ENCODE data around the gene LCN6. TPM values are rescaled to one million over a fixed set of nuclear protein-coding genes. Genes with fewer than 3 reads are reported as not detected.
A peak's percentile ranks its signal among the peaks of the same experiment; 100 is the strongest.

Gene LCN6
- total and polyA plus RNA-seq, 2 of the 13 experiments (the other 11 are each of a cell fraction or from before 2014, with no cell fraction given), result not detected

- no TSS peak for BruUV-seq (replicated peaks)
Measured at GRCh38 chr9:136718345-136719194, 29.8 kb downstream of the LCN6 start.

More at GRCh38 chr9:136718345-136719194, 29.8 kb downstream of the LCN6 start:
- H3K4me2 ChIP-seq (ENCODE audit: low read depth, low read length), result no peak overlapping the region
- H3K9ac ChIP-seq (ENCODE audit: insufficient read depth, low read depth, low read length), result no peak overlapping the region
- ChIA-PET POLR2A (interaction anchor here (1.3 to 2.0 kb wide), 3 partner anchors 8 to 10 kb away, joined by 3 to 7 read pairs (median 3); no protein-coding TSS in a partner anchor), CTCF (ENCODE audit: low intra/inter-chr PET ratio, low total read pairs) (no interaction called here)
- H4K20me1 ChIP-seq (ENCODE audit: insufficient read depth, low read length), result peaks cover 10% of the 10 kb centered on the region; the same call in 1 of the 2 replicates
- no peak overlapping the region for H2AFZ ChIP-seq (ENCODE audit: low read length)
- no peak overlapping the region for H3K4me3 ChIP-seq (replicated peaks in 1 of 3; ENCODE audit: insufficient read depth in 1 of 3, low read depth in 2 of 3, low read length in 3 of 3)
- 40% methylated on average over 1 of the region's 20 CpGs for WGBS (ENCODE audit: low lambda C conversion rate)
- intact Hi-C loops (cut with micrococcal nuclease; ENCODE audit: unreplicated experiment), result no loop called here
- no peak overlapping the region for H3K27ac ChIP-seq (ENCODE audit: extremely low read length, insufficient read depth, low read length)
- peaks cover under 1 to 2% of the 10 kb centered on the region in 2 experiments; a peak in 4 of 5 replicates for H3K36me3 ChIP-seq (replicated peaks in 1 of 2; ENCODE audit: control insufficient read depth in 1 of 2, insufficient read depth in 2 of 2, low read length in 2 of 2)
- H3K79me2 ChIP-seq (ENCODE audit: insufficient read depth, low read length), result no peaks in the 10 kb centered on the region
- DNase-seq (ENCODE audit: low spot score), result no peak
- H3K9me3 ChIP-seq (ENCODE audit: low read length), result no peaks in the 10 kb centered on the region
- H3K27me3 ChIP-seq (ENCODE audit: control insufficient read depth in 1 of 2, insufficient read depth in 2 of 2, low read length in 2 of 2), result peaks cover 0 to 5% of the 10 kb centered on the region in 2 experiments; a peak in 3 of 5 replicates
- H3K4me1 ChIP-seq (ENCODE audit: insufficient read depth, low read length), result peaks cover 2% of the 10 kb centered on the region
- in situ Hi-C loops (cut with HindIII; ENCODE audit: extremely low pct_ligation_motif_present, low pct_unique_long_range_greater_than_20kb), result no loop called here
- ATAC-seq, result peak; percentile 3
- no peak for FAIRE-seq
- TF ChIP-seq NFAT5 (CRISPR knock-in tag; IDR thresholded peaks at IDR 0.05) (no peak), PHF21A (CRISPR knock-in tag; IDR thresholded peaks at IDR 0.05) (no peak), ZNF33A (CRISPR knock-in tag; IDR thresholded peaks at IDR 0.05; ENCODE audit: borderline replicate concordance) (no peak), ZNF607 (CRISPR knock-in tag; IDR thresholded peaks at IDR 0.05; ENCODE audit: borderline replicate concordance) (no peak), SP140L (CRISPR knock-in tag; IDR thresholded peaks at IDR 0.05; ENCODE audit: borderline replicate concordance) (no peak), ZNF317 (CRISPR knock-in tag; IDR thresholded peaks at IDR 0.05) (no peak), YEATS2 (CRISPR knock-in tag; IDR thresholded peaks at IDR 0.05; ENCODE audit: borderline replicate concordance) (no peak), ZNF772 (CRISPR knock-in tag; IDR thresholded peaks at IDR 0.05) (no peak), ZMYM4 (CRISPR knock-in tag; IDR thresholded peaks at IDR 0.05) (no peak), ZNF678 (CRISPR knock-in tag; IDR thresholded peaks at IDR 0.05) (no peak), ZNF580 (CRISPR knock-in tag; IDR thresholded peaks at IDR 0.05; ENCODE audit: borderline replicate concordance, low read depth) (no peak), ZNF839 (CRISPR knock-in tag; IDR thresholded peaks at IDR 0.05; ENCODE audit: borderline replicate concordance) (no peak), RFX5 (IDR thresholded peaks at IDR 0.05; ENCODE audit: low read depth, low read length) (no peak)
- TF ChIP-seq, protein P1, sequence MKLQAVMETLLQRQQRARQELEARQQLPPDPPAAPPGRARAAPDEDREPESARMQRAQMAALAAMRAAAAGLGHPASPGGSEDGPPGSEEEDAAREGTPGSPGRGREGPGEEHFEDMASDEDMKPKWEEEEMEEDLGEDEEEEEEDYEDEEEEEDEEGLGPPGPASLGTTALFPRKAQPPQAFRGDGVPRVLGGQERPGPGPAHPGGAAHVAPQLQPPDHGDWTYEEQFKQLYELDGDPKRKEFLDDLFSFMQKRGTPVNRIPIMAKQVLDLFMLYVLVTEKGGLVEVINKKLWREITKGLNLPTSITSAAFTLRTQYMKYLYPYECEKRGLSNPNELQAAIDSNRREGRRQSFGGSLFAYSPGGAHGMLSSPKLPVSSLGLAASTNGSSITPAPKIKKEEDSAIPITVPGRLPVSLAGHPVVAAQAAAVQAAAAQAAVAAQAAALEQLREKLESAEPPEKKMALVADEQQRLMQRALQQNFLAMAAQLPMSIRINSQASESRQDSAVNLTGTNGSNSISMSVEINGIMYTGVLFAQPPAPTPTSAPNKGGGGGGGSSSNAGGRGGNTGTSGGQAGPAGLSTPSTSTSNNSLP (IDR thresholded peaks at IDR 0.05; ENCODE audit: low read depth, low read length), result no peak
- TF ChIP-seq, protein P2, sequence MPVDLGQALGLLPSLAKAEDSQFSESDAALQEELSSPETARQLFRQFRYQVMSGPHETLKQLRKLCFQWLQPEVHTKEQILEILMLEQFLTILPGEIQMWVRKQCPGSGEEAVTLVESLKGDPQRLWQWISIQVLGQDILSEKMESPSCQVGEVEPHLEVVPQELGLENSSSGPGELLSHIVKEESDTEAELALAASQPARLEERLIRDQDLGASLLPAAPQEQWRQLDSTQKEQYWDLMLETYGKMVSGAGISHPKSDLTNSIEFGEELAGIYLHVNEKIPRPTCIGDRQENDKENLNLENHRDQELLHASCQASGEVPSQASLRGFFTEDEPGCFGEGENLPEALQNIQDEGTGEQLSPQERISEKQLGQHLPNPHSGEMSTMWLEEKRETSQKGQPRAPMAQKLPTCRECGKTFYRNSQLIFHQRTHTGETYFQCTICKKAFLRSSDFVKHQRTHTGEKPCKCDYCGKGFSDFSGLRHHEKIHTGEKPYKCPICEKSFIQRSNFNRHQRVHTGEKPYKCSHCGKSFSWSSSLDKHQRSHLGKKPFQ (CRISPR knock-in tag; IDR thresholded peaks at IDR 0.05; ENCODE audit: insufficient replicate concordance), result no peak
